Measurements from ENCODE around the gene ETS1. TPM values are rescaled to one million over a fixed set of nuclear protein-coding genes. Genes with fewer than 3 reads are reported as not detected.

The ETS1 gene
- total and polyA plus RNA-seq, 2 experiments from 2014 or later = 25.6 to 52.6 TPM

GRCh38 chr11:128483211-128483788, 104.1 kb downstream of the ETS1 start (continued):
- TF ChIP-seq REST (IDR thresholded peaks at IDR 0.05; ENCODE audit: unreplicated experiment) (no peak), ETS1 (IDR thresholded peaks at IDR 0.05) (no peak)

GRCh38 chr11:128482512-128483191, 104.7 kb downstream of the ETS1 start:
- H3K4me3 Mint-ChIP-seq = no peak overlapping the region
- H3K79me2 ChIP-seq (replicated peaks; ENCODE audit: insufficient read depth) = peaks cover 7% of the 10 kb centered on the region
- H3K4me2 ChIP-seq = no peak overlapping the region
- H3K27ac ChIP-seq (ENCODE audit: low read depth) = no peak overlapping the region
- H3K27me3 ChIP-seq (ENCODE audit: insufficient read depth) = no peaks in the 10 kb centered on the region
- ATAC-seq (no peak), DNase-seq (ENCODE audit: low spot score) (no peak)
- no peak overlapping the region for H2AFZ ChIP-seq
- peaks cover 2% of the 10 kb centered on the region for H3K27me3 Mint-ChIP-seq (ENCODE audit: insufficient read depth, low read depth, poor library complexity)
- peaks cover 24% of the 10 kb centered on the region for H3K36me3 Mint-ChIP-seq (ENCODE audit: low read depth)
- peaks cover 12% of the 10 kb centered on the region for H4K20me1 ChIP-seq (replicated peaks; ENCODE audit: insufficient read depth)
- H3K9me2 ChIP-seq (ENCODE audit: insufficient read depth) = no peaks in the 10 kb centered on the region
- H3F3A ChIP-seq (replicated peaks; ENCODE audit: low read depth) = 0 out of 2 replicates have a peak, but pooled peaks cover 3% of the 10 kb centered on the region
- H3K36me3 ChIP-seq (ENCODE audit: insufficient read depth) = peaks cover 14% of the 10 kb centered on the region; the same call in 1 of the 2 replicates
- H3K4me3 ChIP-seq = no peak overlapping the region
- H3K9me3 Mint-ChIP-seq = no peaks in the 10 kb centered on the region; the same call in 2 of the 3 replicates
- no peaks in the 10 kb centered on the region for H3K4me1 Mint-ChIP-seq
- no peaks in the 10 kb centered on the region for H3K4me1 ChIP-seq (ENCODE audit: insufficient read depth)
- no peak overlapping the region for H3K27ac Mint-ChIP-seq
- TF ChIP-seq REST (IDR thresholded peaks at IDR 0.05; ENCODE audit: unreplicated experiment) = no peak
- TF ChIP-seq EZH2phosphoT487 (IDR thresholded peaks at IDR 0.05; ENCODE audit: unreplicated experiment) = no peak
- TF ChIP-seq EZH2 (IDR thresholded peaks at IDR 0.05; ENCODE audit: low read depth, unreplicated experiment) = no peak
- no peak for TF ChIP-seq POLR2AphosphoS5 (IDR thresholded peaks at IDR 0.05; ENCODE audit: low read depth)
- TF ChIP-seq ZNF331 (CRISPR knock-in tag; IDR thresholded peaks at IDR 0.05; ENCODE audit: low read depth) = no peak
- no peak for TF ChIP-seq NANOG (IDR thresholded peaks at IDR 0.05; ENCODE audit: borderline replicate concordance)
- TF ChIP-seq CREB1 (CRISPR knock-in tag; IDR thresholded peaks at IDR 0.05; ENCODE audit: low read depth) = no peak
- no peak for TF ChIP-seq JUNB (IDR thresholded peaks at IDR 0.05; ENCODE audit: unreplicated experiment)
- no peak for TF ChIP-seq ZNF114 (CRISPR knock-in tag; IDR thresholded peaks at IDR 0.05)
- no peak for TF ChIP-seq STAT1 (IDR thresholded peaks at IDR 0.05; ENCODE audit: unreplicated experiment)
- TF ChIP-seq CTCF (conservative IDR thresholded peaks at IDR 0.05; ENCODE audit: low read depth in 2 of 2) = no peak
- TF ChIP-seq ETS1 (IDR thresholded peaks at IDR 0.05) = no peak
